HG03108 (cell line): ENCODE measurements around the gene COL23A1.
A peak's percentile ranks its signal among the peaks of the same experiment; 100 is the strongest.
"Not testable (repeated sequence)": the region's sequence is repeated elsewhere in the genome, so short reads cannot be mapped to it uniquely, and the experiment has no call there.

Experiments used
- ATAC-seq: cut with Tn5 transposase; IDR thresholded peaks from one replicate; pipeline ENCODE4 v1.9.1; 2021; ENCODE audit warnings: moderate library complexity; ENCODE audit not compliant: unreplicated experiment

COL23A1 gene

GRCh38 chr5:178238711-178239592 lies 351.2 kb downstream of the COL23A1 start:
- no peak for ATAC-seq

GRCh38 chr5:178238313-178238635 lies 351.9 kb downstream of the COL23A1 start:
- no peak for ATAC-seq

GRCh38 chr5:178237431-178238312 lies 352.5 kb downstream of the COL23A1 start:
- no peak for ATAC-seq

- no peak for ATAC-seq
These were observed 353.5 kb downstream of the COL23A1 start for GRCh38 chr5:178236679-178237078.

GRCh38 chr5:178236126-178236525 lies 354.1 kb downstream of the COL23A1 start:
- ATAC-seq = no peak

GRCh38 chr5:178235588-178235974 lies 354.6 kb downstream of the COL23A1 start:
- ATAC-seq = no peak

GRCh38 chr5:178234750-178235587 lies 355.2 kb downstream of the COL23A1 start:
- ATAC-seq = no peak

GRCh38 chr5:178234121-178234749 lies 356.0 kb downstream of the COL23A1 start:
- no peak for ATAC-seq

GRCh38 chr5:178232920-178233429 lies 357.2 kb downstream of the COL23A1 start:
- no peak for ATAC-seq

GRCh38 chr5:178232124-178232919 lies 357.9 kb downstream of the COL23A1 start, which contains the start of gene PHYKPL:
Gene PHYKPL (minus strand): TSS chr5:178232802. CDS start chr5:178232550, 252 bp downstream.
- peak; percentile 64 for ATAC-seq

- no peak for ATAC-seq
These were observed 358.6 kb downstream of the COL23A1 start for GRCh38 chr5:178231539-178232123.

- ATAC-seq = no peak
These were observed 359.2 kb downstream of the COL23A1 start for GRCh38 chr5:178230879-178231538.

- ATAC-seq = no peak
These were observed 360.3 kb downstream of the COL23A1 start for GRCh38 chr5:178229861-178230260.

GRCh38 chr5:178229111-178229510 lies 361.1 kb downstream of the COL23A1 start:
- ATAC-seq = not testable (repeated sequence)

- no peak for ATAC-seq
These were observed 361.6 kb downstream of the COL23A1 start for GRCh38 chr5:178228609-178229008.

GRCh38 chr5:178227929-178228328 lies 362.3 kb downstream of the COL23A1 start:
- ATAC-seq = no peak

GRCh38 chr5:178227138-178227659 lies 363.0 kb downstream of the COL23A1 start:
- no peak for ATAC-seq

- ATAC-seq = no peak
These were observed 365.0 kb downstream of the COL23A1 start for GRCh38 chr5:178225174-178225573.
